HEK293T (cell line): ENCODE results near the gene FDPS.

Experiments
- CTCF ChIA-PET: fragments of 350-600 bp; formaldehyde crosslinking; extraction: SDS; loops from one replicate; lab custom pipeline; 2021; ENCODE audit warnings: antibody characterized with exemption, inconsistent platforms; lab: Yijun Ruan, JAX
- POLR2A ChIA-PET: fragments of 350-600 bp; formaldehyde crosslinking; extraction: SDS; loops from one replicate; lab custom pipeline; 2020; ENCODE audit warnings: antibody characterized with exemption, inconsistent platforms; lab: Yijun Ruan, JAX
- DNase-seq: peaks from one replicate; pipeline ENCODE4 v3.0.0; 2012; ENCODE audit warnings: mixed read lengths; ENCODE audit errors: extremely low spot score
- ARNT ChIP-seq: fragments of 450-650 bp; IDR thresholded peaks from 2 replicates; pipeline ENCODE4 v1.6.1; 2017; ENCODE audit warnings: mild to moderate bottlenecking
- BHLHE40 ChIP-seq: fragments of 450-650 bp; IDR thresholded peaks from 2 replicates; pipeline ENCODE4 v1.6.1; 2016; ENCODE audit warnings: mild to moderate bottlenecking, moderate library complexity, borderline replicate concordance
- CTBP1 ChIP-seq: fragments of 450-650 bp; IDR thresholded peaks from 2 replicates; pipeline ENCODE4 v1.6.1; 2016; ENCODE audit warnings: borderline replicate concordance
- ELF4 ChIP-seq: fragments of 450-650 bp; IDR thresholded peaks from 2 replicates; pipeline ENCODE4 v1.6.1; 2017; ENCODE audit warnings: antibody characterized with exemption
- FOXA1 ChIP-seq: fragments of 450-650 bp; IDR thresholded peaks from 2 replicates; pipeline ENCODE4 v1.6.1; 2016; ENCODE audit warnings: mild to moderate bottlenecking
- FOXK2 ChIP-seq: fragments of 450-650 bp; IDR thresholded peaks from 2 replicates; pipeline ENCODE4 v1.6.1; 2016; ENCODE audit warnings: mild to moderate bottlenecking
- FOXM1 ChIP-seq: fragments of 450-650 bp; IDR thresholded peaks from 2 replicates; pipeline ENCODE4 v1.6.1; 2017; ENCODE audit warnings: mild to moderate bottlenecking, borderline replicate concordance
- HDGF ChIP-seq: fragments of 450-650 bp; IDR thresholded peaks from 2 replicates; pipeline ENCODE4 v1.6.1; 2017; ENCODE audit warnings: antibody characterized with exemption, borderline replicate concordance
- L3MBTL2 ChIP-seq: fragments of 450-650 bp; conservative IDR thresholded peaks from 2 replicates; pipeline ENCODE4 v1.6.1; 2016; ENCODE audit warnings: mild to moderate bottlenecking
- LEF1 ChIP-seq: fragments of 450-650 bp; IDR thresholded peaks from 2 replicates; pipeline ENCODE4 v1.6.1; 2017; ENCODE audit warnings: mild to moderate bottlenecking, borderline replicate concordance
- NFRKB ChIP-seq: fragments of 450-650 bp; IDR thresholded peaks from 2 replicates; pipeline ENCODE4 v1.6.1; 2016; ENCODE audit warnings: mild to moderate bottlenecking, moderate library complexity
- PKNOX1 ChIP-seq: fragments of 450-650 bp; IDR thresholded peaks from 2 replicates; pipeline ENCODE4 v1.6.1; 2016
- SP1 ChIP-seq: fragments of 450-650 bp; IDR thresholded peaks from 2 replicates; pipeline ENCODE4 v1.6.1; 2017
- SUZ12 ChIP-seq: fragments of 450-650 bp; IDR thresholded peaks from 2 replicates; pipeline ENCODE4 v1.6.1; 2016; ENCODE audit warnings: mild to moderate bottlenecking
- TARDBP ChIP-seq: fragments of 450-650 bp; IDR thresholded peaks from 2 replicates; pipeline ENCODE4 v1.6.1; 2016
- ZNF384 ChIP-seq: fragments of 450-650 bp; IDR thresholded peaks from 2 replicates; pipeline ENCODE4 v1.6.1; 2016

The FDPS gene

GRCh38 chr1:155295183-155295941 lies 13.3 kb upstream of the FDPS start:
- ChIA-PET POLR2A (no interaction called here), CTCF (no interaction called here)
- DNase-seq, result no peak
- TF ChIP-seq NFRKB, result no peak
- TF ChIP-seq SUZ12, result no peak
- TF ChIP-seq LEF1, result no peak
- no peak for TF ChIP-seq FOXM1
- TF ChIP-seq ELF4, result no peak
- no peak for TF ChIP-seq L3MBTL2

GRCh38 chr1:155295942-155296267 lies 12.8 kb upstream of the FDPS start:
- DNase-seq, result no peak
- POLR2A ChIA-PET, result no interaction called here
- TF ChIP-seq ELF4, result no peak
- CTCF ChIA-PET, result no interaction called here

- DNase-seq, result no peak
- ChIA-PET CTCF (no interaction called here), POLR2A (interaction anchor here (1.3 kb wide), 1 partner anchor 20 kb away, joined by 4 read pairs; no protein-coding TSS in a partner anchor)
- no peak for TF ChIP-seq LEF1
- TF ChIP-seq FOXK2, result no peak
- no peak for TF ChIP-seq ARNT
- no peak for TF ChIP-seq ELF4
- TF ChIP-seq BHLHE40, result no peak
- no peak for TF ChIP-seq SUZ12
Observed at GRCh38 chr1:155296661-155297060, 12.0 kb upstream of the FDPS start.

- TF ChIP-seq HDGF (no peak), FOXM1 (no peak), LEF1 (no peak), L3MBTL2 (no peak), ARNT (no peak), PKNOX1 (no peak), CTBP1 (no peak), NFRKB (no peak), FOXA1 (no peak), ZNF384 (no peak), SUZ12 (no peak), FOXK2 (no peak), BHLHE40 (no peak), ELF4 (no peak), TARDBP (no peak), SP1 (no peak)
- ChIA-PET CTCF (interaction anchor here (0.7 to 1.0 kb wide), 2 partner anchors 12 to 19 kb away, joined by 3 to 4 read pairs; no protein-coding TSS in a partner anchor), POLR2A (interaction anchor here (1.3 to 1.4 kb wide), 2 partner anchors 11 to 21 kb away, joined by 4 read pairs; partner anchors contain the start of gene FDPS)
- no peak for DNase-seq
Observed at GRCh38 chr1:155297384-155297783, 11.3 kb upstream of the FDPS start.

GRCh38 chr1:155300024-155300423 lies 8.6 kb upstream of the FDPS start:
- CTCF ChIA-PET, result interaction anchor here (1.6 kb wide), 1 partner anchor 23 kb away, joined by 4 read pairs; no protein-coding TSS in a partner anchor
- DNase-seq, result no peak
- POLR2A ChIA-PET, result interaction anchor here (1.4 kb wide), 1 partner anchor 26 kb away, joined by 4 read pairs; the partner anchor contains the start of gene CLK2
- TF ChIP-seq SUZ12 (no peak), NFRKB (no peak), HDGF (no peak), CTBP1 (no peak), ELF4 (no peak), BHLHE40 (no peak), SP1 (no peak), FOXK2 (no peak), LEF1 (no peak)

GRCh38 chr1:155300553-155301329 lies 7.9 kb upstream of the FDPS start:
- DNase-seq, result no peak
- CTCF ChIA-PET, result interaction anchor here (1.6 kb wide), 1 partner anchor 24 kb away, joined by 4 read pairs; no protein-coding TSS in a partner anchor
- POLR2A ChIA-PET, result interaction anchor here (1.0 to 1.4 kb wide), 2 partner anchors 27 to 39 kb away, joined by 3 to 4 read pairs; partner anchors contain the start of genes CLK2 and SCAMP3
- TF ChIP-seq HDGF (no peak), BHLHE40 (no peak), SP1 (no peak), FOXM1 (no peak), SUZ12 (no peak), LEF1 (no peak), ELF4 (no peak)

GRCh38 chr1:155301342-155301841 lies 7.3 kb upstream of the FDPS start, which contains the start of gene PKLR:
TSS of gene PKLR (minus strand) at chr1:155301438. CDS start at chr1:155301395, 43 bp downstream.
- TF ChIP-seq FOXM1 (no peak), SP1 (no peak), TARDBP (no peak), PKNOX1 (no peak), ELF4 (no peak), L3MBTL2 (no peak), NFRKB (no peak), HDGF (no peak), LEF1 (no peak), ARNT (no peak), ZNF384 (no peak), FOXK2 (no peak), SUZ12 (no peak), CTBP1 (no peak), BHLHE40 (no peak), FOXA1 (no peak)
- no peak for DNase-seq
- ChIA-PET CTCF (interaction anchor here (0.8 kb wide), 1 partner anchor 792 kb away, joined by 7 read pairs; no protein-coding TSS in a partner anchor), POLR2A (interaction anchor here (1.0 kb wide), 1 partner anchor 39 kb away, joined by 3 read pairs; the partner anchor contains the start of gene SCAMP3)
